Hepatocyte (in vitro differentiated cells): ENCODE data around the gene VSIG8. TPM values are rescaled to one million over a fixed set of nuclear protein-coding genes. Genes with fewer than 3 reads are reported as not detected.

ENCODE experiments used
- DNase-seq: peaks from one replicate; pipeline ENCODE4 v3.0.0-alpha.2; 2016; ENCODE audit warnings: low spot score
- H2AFZ ChIP-seq: fragments of 200-600 bp; sonication (generic); 2 replicates; pipeline ENCODE4 v1.6.0; 2016; ENCODE audit warnings: antibody characterized with exemption, mild to moderate bottlenecking
- H3K27ac ChIP-seq: fragments of 200-600 bp; sonication (generic); 2 replicates; pipeline ENCODE4 v1.5.1; 2016; ENCODE audit warnings: mild to moderate bottlenecking
- H3K27me3 ChIP-seq: fragments of 200-600 bp; sonication (generic); 2 replicates; pipeline ENCODE4 v1.6.1; 2016
- H3K36me3 ChIP-seq: fragments of 200-600 bp; sonication (generic); replicated peaks from 2 replicates; pipeline ENCODE4 v1.5.1; 2016; ENCODE audit warnings: low read depth; ENCODE audit not compliant: insufficient read depth
- H3K4me1 ChIP-seq: fragments of 200-600 bp; sonication (generic); 2 replicates; pipeline ENCODE4 v1.5.1; 2016; ENCODE audit warnings: mild to moderate bottlenecking, moderate library complexity; ENCODE audit not compliant: insufficient read depth
- H3K4me2 ChIP-seq: fragments of 200-600 bp; sonication (generic); 2 replicates; pipeline ENCODE4 v1.6.0; 2016
- H3K4me3 ChIP-seq: fragments of 200-600 bp; sonication (generic); 2 replicates; pipeline ENCODE4 v1.5.1; 2016; ENCODE audit warnings: mild to moderate bottlenecking
- H3K79me2 ChIP-seq: fragments of 200-600 bp; sonication (generic); 2 replicates; pipeline ENCODE4 v1.6.0; 2017; ENCODE audit warnings: mild to moderate bottlenecking
- H3K9me2 ChIP-seq: fragments of 200-600 bp; sonication (generic); replicated peaks from 2 replicates; pipeline ENCODE4 v1.6.0; 2017; ENCODE audit warnings: mild to moderate bottlenecking; ENCODE audit not compliant: insufficient read depth
- H3K9me3 ChIP-seq: fragments of 200-600 bp; sonication (generic); 2 replicates; pipeline ENCODE4 v1.5.1; 2016; ENCODE audit warnings: low read depth, mild to moderate bottlenecking
- H4K20me1 ChIP-seq: fragments of 200-600 bp; sonication (generic); 2 replicates; pipeline ENCODE4 v1.6.0; 2016; ENCODE audit warnings: mild to moderate bottlenecking; ENCODE audit not compliant: insufficient read depth, poor library complexity, severe bottlenecking
- EZH2 ChIP-seq: fragments of 200-600 bp; sonication (generic); IDR thresholded peaks from 2 replicates; pipeline ENCODE4 v1.6.1; 2016; ENCODE audit warnings: antibody characterized with exemption, mild to moderate bottlenecking, borderline replicate concordance
- EZH2phosphoT487 ChIP-seq: fragments of 200-600 bp; sonication (generic); IDR thresholded peaks from one replicate; pipeline ENCODE4 v1.6.1; 2018; ENCODE audit warnings: antibody characterized with exemption, mild to moderate bottlenecking, low read depth, moderate library complexity; ENCODE audit not compliant: unreplicated experiment, severe bottlenecking
- WGBS: methylation state at CpG from one replicate; pipeline ENCODE4 v1.1.6; 2016; ENCODE audit warnings: low lambda C conversion rate; ENCODE audit errors: missing lambda C conversion rate; 5-methylcytosine and 5-hydroxymethylcytosine counted together
- polyA plus RNA-seq: library from polyadenylated mRNA; unstranded; fragments of >200 nt; fragmentation: Nextera tagmentation; extraction: Ambion mirVana; gene quantifications from 2 replicates; pipeline ENCODE4 v1.2.1, GENCODE V29; 2016
- total RNA-seq: library from RNA; depleted of rRNA; stranded (reverse); fragments of >200 nt; gene quantifications from 2 replicates; pipeline ENCODE4 v1.2.3, GENCODE V29; 2014
- TF ChIP-seq, protein P1 (sequence below): fragments of 200-600 bp; sonication (generic); IDR thresholded peaks from 2 replicates; pipeline ENCODE4 v1.5.1; 2016; ENCODE audit warnings: antibody characterized with exemption, mild to moderate bottlenecking; ENCODE audit not compliant: poor library complexity

VSIG8 gene
- total and polyA plus RNA-seq, 2 experiments from 2014 or later, result 0.13 to 0.33 TPM

DNA sequence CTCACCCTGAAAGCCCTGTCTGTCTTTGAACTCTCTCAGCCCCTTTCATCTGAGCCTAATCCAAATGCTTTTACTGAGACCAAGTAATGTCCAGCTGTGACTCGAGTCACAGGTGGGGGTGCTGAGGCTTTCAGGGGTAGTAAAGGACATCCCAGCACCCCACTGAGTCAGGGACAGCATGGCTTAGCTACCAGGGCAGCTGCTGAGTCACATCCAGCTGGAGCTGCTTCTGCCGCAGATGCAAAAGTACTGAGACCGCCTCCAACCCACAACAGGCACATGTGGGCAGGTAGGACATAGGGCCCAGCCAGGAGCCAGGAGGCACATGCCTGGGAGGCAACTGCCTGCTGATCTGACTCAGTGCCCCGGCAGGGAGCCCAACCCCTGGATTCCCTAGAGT, 6.7 kb upstream of the VSIG8 start:
- H3K4me2 ChIP-seq, result no peak overlapping the region
- H3K4me3 ChIP-seq, result no peak overlapping the region
- no peaks in the 10 kb centered on the region for H3K9me2 ChIP-seq
- peaks cover 9% of the 10 kb centered on the region for H3K4me1 ChIP-seq
- no peaks in the 10 kb centered on the region for H3K9me3 ChIP-seq
- no peak overlapping the region for H3K27ac ChIP-seq
- no peak overlapping the region for H2AFZ ChIP-seq
- no peaks in the 10 kb centered on the region for H3K79me2 ChIP-seq
- no peak for DNase-seq
- no peaks in the 10 kb centered on the region for H3K27me3 ChIP-seq
- H3K36me3 ChIP-seq, result no peaks in the 10 kb centered on the region
- WGBS, result 37% methylated on average over 4 of the region's 4 CpGs
- TF ChIP-seq EZH2phosphoT487, result no peak
- no peak for TF ChIP-seq EZH2
- TF ChIP-seq, protein P1, sequence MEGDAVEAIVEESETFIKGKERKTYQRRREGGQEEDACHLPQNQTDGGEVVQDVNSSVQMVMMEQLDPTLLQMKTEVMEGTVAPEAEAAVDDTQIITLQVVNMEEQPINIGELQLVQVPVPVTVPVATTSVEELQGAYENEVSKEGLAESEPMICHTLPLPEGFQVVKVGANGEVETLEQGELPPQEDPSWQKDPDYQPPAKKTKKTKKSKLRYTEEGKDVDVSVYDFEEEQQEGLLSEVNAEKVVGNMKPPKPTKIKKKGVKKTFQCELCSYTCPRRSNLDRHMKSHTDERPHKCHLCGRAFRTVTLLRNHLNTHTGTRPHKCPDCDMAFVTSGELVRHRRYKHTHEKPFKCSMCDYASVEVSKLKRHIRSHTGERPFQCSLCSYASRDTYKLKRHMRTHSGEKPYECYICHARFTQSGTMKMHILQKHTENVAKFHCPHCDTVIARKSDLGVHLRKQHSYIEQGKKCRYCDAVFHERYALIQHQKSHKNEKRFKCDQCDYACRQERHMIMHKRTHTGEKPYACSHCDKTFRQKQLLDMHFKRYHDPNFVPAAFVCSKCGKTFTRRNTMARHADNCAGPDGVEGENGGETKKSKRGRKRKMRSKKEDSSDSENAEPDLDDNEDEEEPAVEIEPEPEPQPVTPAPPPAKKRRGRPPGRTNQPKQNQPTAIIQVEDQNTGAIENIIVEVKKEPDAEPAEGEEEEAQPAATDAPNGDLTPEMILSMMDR, result no peak
- no peaks in the 10 kb centered on the region for H4K20me1 ChIP-seq

DNA sequence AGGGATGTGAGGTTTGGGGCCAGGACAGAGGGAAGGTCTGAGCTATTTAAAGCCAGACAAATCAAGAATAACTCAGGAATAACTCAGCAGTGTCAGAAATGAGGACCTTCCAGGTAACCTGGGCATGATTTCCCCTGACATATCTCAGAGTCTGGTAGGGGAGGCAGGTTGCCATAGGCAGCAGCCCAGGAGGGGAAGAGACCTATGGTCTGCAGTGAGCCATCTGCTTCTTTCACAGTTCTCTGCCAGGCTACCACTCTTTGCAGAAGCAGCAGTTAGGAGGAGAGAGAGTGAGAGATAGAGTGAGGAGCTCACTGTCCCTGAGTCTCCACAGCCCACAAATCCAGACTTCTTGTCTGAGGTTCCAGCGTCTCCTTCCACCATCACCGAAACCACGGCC, 6.3 kb upstream of the VSIG8 start:
- H3K4me2 ChIP-seq, result no peak overlapping the region
- no peaks in the 10 kb centered on the region for H4K20me1 ChIP-seq
- DNase-seq, result no peak
- no peak overlapping the region for H3K27ac ChIP-seq
- H2AFZ ChIP-seq, result no peak overlapping the region
- no peaks in the 10 kb centered on the region for H3K27me3 ChIP-seq
- H3K79me2 ChIP-seq, result no peaks in the 10 kb centered on the region
- H3K36me3 ChIP-seq, result no peaks in the 10 kb centered on the region
- peaks cover 9% of the 10 kb centered on the region for H3K4me1 ChIP-seq
- H3K9me2 ChIP-seq, result no peaks in the 10 kb centered on the region
- H3K4me3 ChIP-seq, result no peak overlapping the region
- no peaks in the 10 kb centered on the region for H3K9me3 ChIP-seq
- WGBS, result 45% methylated on average over 2 of the region's 3 CpGs
- TF ChIP-seq EZH2phosphoT487 (no peak), EZH2 (no peak)
- TF ChIP-seq, protein P1, result no peak

DNA sequence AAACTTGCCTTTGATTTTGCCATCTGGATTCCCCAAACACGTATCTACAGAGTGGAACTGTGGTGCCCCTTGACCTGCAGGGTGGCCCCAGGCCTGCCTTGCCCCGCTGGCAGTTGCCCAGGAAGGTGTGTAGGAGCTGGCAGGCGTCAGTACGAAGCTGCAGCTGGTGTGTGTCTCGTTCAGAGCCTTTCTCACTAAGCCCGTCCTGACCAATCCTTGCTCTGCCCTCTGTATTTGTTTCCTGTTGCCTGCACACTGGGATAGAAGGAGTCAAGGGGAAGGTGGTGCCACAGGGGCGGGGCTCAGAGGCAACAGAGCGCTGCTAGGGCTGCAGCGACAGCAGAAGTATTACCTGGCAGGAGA, 5.2 kb upstream of the VSIG8 start:
- Histone ChIP-seq H4K20me1 (no peaks in the 10 kb centered on the region), H2AFZ (no peak overlapping the region), H3K79me2 (no peaks in the 10 kb centered on the region), H3K36me3 (no peaks in the 10 kb centered on the region), H3K4me2 (peak overlapping the region; percentile 12), H3K9me2 (no peaks in the 10 kb centered on the region), H3K4me1 (peaks cover 9% of the 10 kb centered on the region), H3K27me3 (no peaks in the 10 kb centered on the region), H3K27ac (no peak overlapping the region), H3K4me3 (no peak overlapping the region), H3K9me3 (no peaks in the 10 kb centered on the region)
- 25% methylated on average over 9 of the region's 9 CpGs for WGBS
- DNase-seq, result peak; percentile 68
- TF ChIP-seq, protein P1, result no peak
- no peak for TF ChIP-seq EZH2phosphoT487
- TF ChIP-seq EZH2, result no peak
